ENCODE data around the gene POLR2A.

The POLR2A gene

DNA sequence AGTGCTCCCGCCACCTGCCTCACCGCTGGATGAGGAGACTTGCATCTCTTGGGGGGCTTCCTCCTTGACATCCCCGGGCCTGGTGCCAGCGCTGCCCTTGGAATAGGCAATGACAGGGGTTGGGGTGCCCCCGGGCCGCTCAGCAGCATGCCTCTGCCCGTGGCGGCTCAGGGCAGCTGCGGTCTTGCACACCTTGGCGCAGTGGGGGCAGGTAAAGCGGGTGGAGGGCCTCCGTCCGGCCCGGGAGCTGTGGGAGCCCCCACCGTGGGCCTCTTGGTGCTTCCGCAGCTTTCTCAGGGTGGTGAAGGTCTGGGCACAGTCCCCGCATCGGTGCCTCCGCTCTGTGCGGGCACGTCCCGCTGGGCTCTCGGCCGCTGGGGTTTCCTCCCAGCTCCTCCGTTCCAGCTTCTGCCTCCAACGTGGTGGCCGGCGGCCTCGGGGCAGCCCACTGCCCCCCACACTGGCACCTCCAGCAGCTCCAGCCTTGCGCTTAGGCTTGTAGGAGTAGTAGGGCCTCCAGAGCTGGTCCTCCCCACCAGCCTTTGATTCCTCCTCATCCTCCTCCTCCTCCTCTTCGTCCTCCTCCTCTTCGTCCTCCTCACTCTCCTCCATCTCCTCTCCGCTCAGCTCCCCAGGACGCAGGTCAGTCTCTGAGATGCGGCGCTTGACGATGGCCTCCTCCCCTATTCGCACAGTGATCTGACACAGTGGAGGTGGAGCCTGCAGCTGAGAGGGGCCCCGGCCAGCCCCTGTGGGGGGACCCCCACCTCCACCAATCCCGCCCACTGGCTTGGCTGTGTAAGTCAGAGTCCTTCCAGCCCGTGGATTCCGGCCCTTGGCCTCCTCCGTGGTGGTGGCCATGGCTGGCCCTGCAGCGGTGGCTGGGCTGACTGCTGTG, 21.4 kb upstream of the POLR2A start:
- H3K4me1 ChIP-seq (ENCODE audit: control insufficient read depth in 1 of 2, insufficient read depth in 2 of 2, low read length in 2 of 2), result no peaks in the 10 kb centered on the region
- peaks cover 7 to 14% of the 10 kb centered on the region in 2 donors for H3K36me3 ChIP-seq (ENCODE audit: control insufficient read depth in 1 of 2, insufficient read depth in 2 of 2, low read length in 2 of 2)
- H3K9ac ChIP-seq (ENCODE audit: low read depth in 1 of 2, low read length in 2 of 2), result no peak overlapping the region
- no peaks in the 10 kb centered on the region for H3K9me3 ChIP-seq (ENCODE audit: control insufficient read depth in 1 of 2, low read length in 2 of 2)
- H3K4me3 ChIP-seq (ENCODE audit: low read depth in 1 of 2, low read length in 2 of 2), result no peak overlapping the region
- H3K27me3 ChIP-seq (ENCODE audit: control insufficient read depth in 1 of 2, insufficient read depth in 2 of 2, low read length in 2 of 2), result no peaks in the 10 kb centered on the region
- H3K27ac ChIP-seq (ENCODE audit: low read depth, low read length), result no peak overlapping the region

DNA sequence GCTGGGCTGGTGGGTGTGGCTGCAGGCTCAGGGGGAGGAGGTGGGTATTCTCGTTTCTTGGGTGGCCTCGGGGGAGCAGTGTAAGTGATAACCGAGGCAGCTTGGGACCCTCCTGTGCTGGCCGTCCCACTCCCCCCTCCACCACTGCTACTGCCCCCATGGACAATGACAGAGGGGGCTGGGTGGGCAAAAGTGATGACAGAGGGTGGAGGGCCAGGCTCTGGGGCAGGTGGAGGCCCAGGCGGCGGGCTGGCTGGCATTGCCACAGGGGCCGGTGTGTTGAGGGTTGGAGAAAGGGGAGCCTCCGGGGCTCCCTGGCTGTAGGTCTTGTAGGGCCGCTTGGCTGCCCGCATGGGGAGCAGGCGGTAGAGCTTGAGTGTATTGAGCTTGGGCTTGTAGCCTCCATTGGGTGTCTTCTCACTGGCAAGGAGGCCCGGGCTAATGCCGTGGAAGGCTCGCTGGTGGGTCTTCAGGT, 20.8 kb upstream of the POLR2A start:
- Histone ChIP-seq H3K9ac (ENCODE audit: low read depth in 1 of 2, low read length in 2 of 2) (no peak overlapping the region), H3K36me3 (ENCODE audit: control insufficient read depth in 1 of 2, insufficient read depth in 2 of 2, low read length in 2 of 2) (peaks cover 7 to 14% of the 10 kb centered on the region in 2 donors), H3K4me1 (ENCODE audit: control insufficient read depth in 1 of 2, insufficient read depth in 2 of 2, low read length in 2 of 2) (no peaks in the 10 kb centered on the region), H3K9me3 (ENCODE audit: control insufficient read depth in 1 of 2, low read length in 2 of 2) (no peaks in the 10 kb centered on the region), H3K4me3 (ENCODE audit: low read depth in 1 of 2, low read length in 2 of 2) (no peak overlapping the region), H3K27ac (ENCODE audit: low read depth, low read length) (no peak overlapping the region), H3K27me3 (ENCODE audit: control insufficient read depth in 1 of 2, insufficient read depth in 2 of 2, low read length in 2 of 2) (no peaks in the 10 kb centered on the region)

DNA sequence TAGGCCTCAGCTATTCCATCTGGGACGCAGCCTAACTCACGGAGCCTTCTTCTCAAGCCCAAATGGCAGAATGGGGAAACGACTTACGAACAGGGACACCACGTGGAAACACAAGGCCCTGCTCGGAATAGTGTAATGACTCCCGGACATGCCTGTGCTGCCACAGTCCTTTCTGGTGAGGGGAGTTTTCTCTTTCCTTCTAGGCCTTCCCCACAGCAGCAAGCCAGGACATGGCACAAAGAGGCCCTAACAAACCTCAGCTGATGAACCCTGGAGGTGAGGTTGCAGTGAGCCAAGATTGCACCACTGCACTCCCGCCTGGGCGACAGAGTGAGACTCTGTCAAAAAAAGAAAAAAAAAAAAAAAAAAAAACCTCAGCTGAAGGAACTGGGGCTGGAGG, 20.1 kb upstream of the POLR2A start:
- no peaks in the 10 kb centered on the region for H3K27me3 ChIP-seq (ENCODE audit: control insufficient read depth in 1 of 2, insufficient read depth in 2 of 2, low read length in 2 of 2)
- peaks cover 7 to 14% of the 10 kb centered on the region in 2 donors for H3K36me3 ChIP-seq (ENCODE audit: control insufficient read depth in 1 of 2, insufficient read depth in 2 of 2, low read length in 2 of 2)
- no peaks in the 10 kb centered on the region for H3K9me3 ChIP-seq (ENCODE audit: control insufficient read depth in 1 of 2, low read length in 2 of 2)
- H3K4me3 ChIP-seq (ENCODE audit: low read depth in 1 of 2, low read length in 2 of 2), result no peak overlapping the region
- no peak overlapping the region for H3K9ac ChIP-seq (ENCODE audit: low read depth in 1 of 2, low read length in 2 of 2)
- no peak overlapping the region for H3K27ac ChIP-seq (ENCODE audit: low read depth, low read length)
- no peaks in the 10 kb centered on the region for H3K4me1 ChIP-seq (ENCODE audit: control insufficient read depth in 1 of 2, insufficient read depth in 2 of 2, low read length in 2 of 2)

DNA sequence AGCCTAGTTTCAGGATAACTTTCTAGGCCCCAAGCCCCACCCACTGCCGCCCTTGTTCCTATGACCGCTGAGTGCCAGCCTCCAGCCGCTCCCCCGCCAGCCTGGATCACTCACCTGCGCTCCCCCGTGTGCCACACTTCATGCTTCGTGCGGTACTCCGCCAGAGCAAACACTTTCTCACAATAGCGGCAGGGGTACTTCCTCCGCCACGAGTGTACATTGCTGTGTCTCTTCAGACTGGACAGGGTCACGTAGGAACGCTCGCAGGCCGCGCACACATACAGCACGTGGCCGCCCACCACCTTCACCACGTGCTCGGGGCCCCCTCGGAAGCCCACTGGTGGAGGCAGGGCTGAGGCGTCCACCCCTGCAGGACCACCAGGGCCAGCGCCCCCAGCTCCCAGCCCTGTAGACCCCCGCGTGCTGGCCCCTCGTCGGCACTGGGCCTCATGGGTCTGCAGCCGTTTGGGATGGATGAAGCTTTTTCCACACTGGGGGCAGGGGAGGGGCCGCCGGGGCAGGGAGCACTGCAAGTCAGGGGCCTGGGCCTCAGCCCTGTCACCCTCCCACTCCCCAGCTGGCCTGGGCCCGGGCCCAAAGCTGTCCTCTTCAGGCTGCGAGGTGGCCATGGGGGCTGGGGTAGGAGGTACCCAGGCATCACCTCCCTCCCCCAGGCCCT, 18.4 kb upstream of the POLR2A start:
- no peaks in the 10 kb centered on the region for H3K9me3 ChIP-seq (ENCODE audit: control insufficient read depth in 1 of 2, low read length in 2 of 2)
- H3K4me3 ChIP-seq (ENCODE audit: low read depth in 1 of 2, low read length in 2 of 2), result no peak overlapping the region
- H3K9ac ChIP-seq (ENCODE audit: low read depth in 1 of 2, low read length in 2 of 2), result no peak overlapping the region
- no peaks in the 10 kb centered on the region for H3K27me3 ChIP-seq (ENCODE audit: control insufficient read depth in 1 of 2, insufficient read depth in 2 of 2, low read length in 2 of 2)
- peaks cover 7 to 14% of the 10 kb centered on the region in 2 donors for H3K36me3 ChIP-seq (ENCODE audit: control insufficient read depth in 1 of 2, insufficient read depth in 2 of 2, low read length in 2 of 2)
- H3K27ac ChIP-seq (ENCODE audit: low read depth, low read length), result no peak overlapping the region
- peaks cover 0 to 3% of the 10 kb centered on the region in 2 donors for H3K4me1 ChIP-seq (ENCODE audit: control insufficient read depth in 1 of 2, insufficient read depth in 2 of 2, low read length in 2 of 2)

DNA sequence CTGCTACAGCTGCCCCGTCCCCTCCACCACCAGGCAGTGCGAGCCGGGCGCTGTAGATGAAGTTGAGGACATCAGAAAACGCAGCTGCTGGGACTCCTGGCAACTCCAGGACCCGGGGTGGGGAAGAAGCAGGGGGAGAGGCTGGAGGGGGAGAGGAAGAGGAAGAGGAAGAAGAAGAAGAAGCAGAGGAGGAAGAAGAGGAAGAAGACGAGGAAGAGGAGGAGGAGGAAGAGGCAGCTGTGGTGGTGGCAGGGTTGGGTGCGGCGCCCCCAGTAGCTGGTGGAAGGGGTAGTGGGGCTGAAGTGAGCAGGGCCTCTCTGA, 17.9 kb upstream of the POLR2A start:
- Histone ChIP-seq H3K4me3 (ENCODE audit: low read depth in 1 of 2, low read length in 2 of 2) (no peak overlapping the region), H3K36me3 (ENCODE audit: control insufficient read depth in 1 of 2, insufficient read depth in 2 of 2, low read length in 2 of 2) (peaks cover 6 to 14% of the 10 kb centered on the region in 2 donors), H3K4me1 (ENCODE audit: control insufficient read depth in 1 of 2, insufficient read depth in 2 of 2, low read length in 2 of 2) (peaks cover 0 to 5% of the 10 kb centered on the region in 2 donors), H3K27ac (ENCODE audit: low read depth, low read length) (no peak overlapping the region), H3K27me3 (ENCODE audit: control insufficient read depth in 1 of 2, insufficient read depth in 2 of 2, low read length in 2 of 2) (no peaks in the 10 kb centered on the region), H3K9ac (ENCODE audit: low read depth in 1 of 2, low read length in 2 of 2) (no peak overlapping the region), H3K9me3 (ENCODE audit: control insufficient read depth in 1 of 2, low read length in 2 of 2) (no peaks in the 10 kb centered on the region)

DNA sequence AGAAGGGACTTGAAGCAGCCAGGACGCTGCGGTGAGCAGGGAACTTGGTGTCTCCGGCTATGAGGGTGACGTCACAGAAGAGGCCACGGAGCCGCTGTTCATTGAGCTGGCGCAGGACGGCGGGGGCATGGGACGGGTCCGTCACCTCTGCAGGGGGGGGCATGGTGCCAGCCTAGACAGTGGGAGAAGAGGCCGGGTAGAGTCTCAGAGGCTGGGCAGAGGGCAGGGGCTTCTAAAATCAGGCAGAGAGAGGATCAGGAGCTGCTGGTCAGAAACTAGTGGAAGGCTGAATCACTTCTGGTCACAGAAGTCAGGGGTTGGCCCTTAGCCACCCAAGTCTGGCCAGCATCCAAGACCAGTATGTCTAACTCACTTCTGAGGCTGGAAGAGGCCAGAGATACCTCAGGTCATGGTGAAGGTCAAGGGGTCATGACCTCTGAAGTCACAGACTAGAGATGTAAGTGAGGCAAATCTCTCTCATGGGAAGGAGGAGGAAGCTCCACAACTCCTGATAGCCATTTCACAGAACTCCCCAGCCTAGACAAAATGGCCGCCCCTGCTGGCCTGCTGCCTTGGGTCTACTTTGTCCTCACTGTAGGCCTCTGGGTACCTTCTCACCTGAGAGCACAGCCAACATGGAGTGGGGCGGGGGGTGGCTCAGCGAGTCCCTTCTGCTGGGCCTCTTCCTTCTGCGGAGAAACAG, 17.4 kb upstream of the POLR2A start:
- H3K36me3 ChIP-seq (ENCODE audit: control insufficient read depth in 1 of 2, insufficient read depth in 2 of 2, low read length in 2 of 2), result peaks cover 5 to 14% of the 10 kb centered on the region in 2 donors
- H3K9ac ChIP-seq (ENCODE audit: low read depth in 1 of 2, low read length in 2 of 2), result no peak overlapping the region
- no peaks in the 10 kb centered on the region for H3K27me3 ChIP-seq (ENCODE audit: control insufficient read depth in 1 of 2, insufficient read depth in 2 of 2, low read length in 2 of 2)
- peaks cover 0 to 5% of the 10 kb centered on the region in 2 donors for H3K4me1 ChIP-seq (ENCODE audit: control insufficient read depth in 1 of 2, insufficient read depth in 2 of 2, low read length in 2 of 2)
- no peaks in the 10 kb centered on the region for H3K9me3 ChIP-seq (ENCODE audit: control insufficient read depth in 1 of 2, low read length in 2 of 2)
- no peak overlapping the region for H3K27ac ChIP-seq (ENCODE audit: low read depth, low read length)
- no peak overlapping the region for H3K4me3 ChIP-seq (ENCODE audit: low read depth in 1 of 2, low read length in 2 of 2)

DNA sequence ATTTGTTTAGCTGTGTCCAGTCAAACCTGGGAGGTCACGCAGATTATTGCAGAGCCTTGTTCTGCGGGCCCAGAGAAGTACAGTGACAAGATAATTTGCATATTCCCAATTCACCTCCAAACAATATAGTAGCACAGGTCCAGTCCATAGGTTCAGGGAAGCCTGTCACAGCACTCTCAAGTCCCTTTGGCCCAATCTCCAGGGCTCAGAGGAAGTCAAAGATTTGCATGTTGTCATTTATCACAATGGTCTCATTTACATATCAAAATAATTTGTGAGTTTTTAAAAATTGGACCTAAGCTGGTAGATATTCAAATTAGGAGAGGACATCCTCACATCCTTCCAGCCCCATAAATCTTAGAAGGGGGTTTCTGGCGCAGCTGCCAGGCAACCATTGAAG, 16.7 kb upstream of the POLR2A start:
- Histone ChIP-seq H3K27ac (ENCODE audit: low read depth, low read length) (no peak overlapping the region), H3K36me3 (ENCODE audit: control insufficient read depth in 1 of 2, insufficient read depth in 2 of 2, low read length in 2 of 2) (peaks cover 5 to 14% of the 10 kb centered on the region in 2 donors), H3K4me1 (ENCODE audit: control insufficient read depth in 1 of 2, insufficient read depth in 2 of 2, low read length in 2 of 2) (peaks cover 0 to 5% of the 10 kb centered on the region in 2 donors), H3K9me3 (ENCODE audit: control insufficient read depth in 1 of 2, low read length in 2 of 2) (no peaks in the 10 kb centered on the region), H3K27me3 (ENCODE audit: control insufficient read depth in 1 of 2, insufficient read depth in 2 of 2, low read length in 2 of 2) (no peaks in the 10 kb centered on the region), H3K9ac (ENCODE audit: low read depth in 1 of 2, low read length in 2 of 2) (no peak overlapping the region), H3K4me3 (ENCODE audit: low read depth in 1 of 2, low read length in 2 of 2) (no peak overlapping the region)

DNA sequence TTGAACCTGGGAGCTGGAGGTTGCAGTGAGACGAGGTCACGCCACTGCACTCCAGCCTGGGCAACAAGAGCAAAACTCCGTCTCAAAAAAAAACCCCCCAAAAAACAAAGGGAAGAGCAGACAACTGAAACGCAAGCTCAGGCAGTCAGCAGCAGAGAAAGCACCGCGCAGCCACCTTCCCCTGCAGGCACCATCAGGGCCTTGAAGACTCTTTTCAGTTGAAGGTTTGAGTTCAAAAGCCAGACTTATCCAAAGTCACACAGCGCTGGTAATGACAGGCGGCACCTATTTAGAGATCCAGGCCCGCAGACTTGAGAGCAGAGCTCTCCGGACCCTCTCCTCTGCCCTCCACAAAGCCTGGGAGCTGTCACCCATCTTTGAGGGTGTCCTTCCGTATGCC, 15.9 kb upstream of the POLR2A start:
- no peaks in the 10 kb centered on the region for H3K9me3 ChIP-seq (ENCODE audit: control insufficient read depth in 1 of 2, low read length in 2 of 2)
- no peaks in the 10 kb centered on the region for H3K27me3 ChIP-seq (ENCODE audit: control insufficient read depth in 1 of 2, insufficient read depth in 2 of 2, low read length in 2 of 2)
- no peak overlapping the region for H3K4me3 ChIP-seq (ENCODE audit: low read depth in 1 of 2, low read length in 2 of 2)
- no peak overlapping the region for H3K27ac ChIP-seq (ENCODE audit: low read depth, low read length)
- no peak overlapping the region for H3K9ac ChIP-seq (ENCODE audit: low read depth in 1 of 2, low read length in 2 of 2)
- peaks cover 0 to 5% of the 10 kb centered on the region in 2 donors for H3K4me1 ChIP-seq (ENCODE audit: control insufficient read depth in 1 of 2, insufficient read depth in 2 of 2, low read length in 2 of 2)
- peaks cover 5 to 8% of the 10 kb centered on the region in 2 donors for H3K36me3 ChIP-seq (ENCODE audit: control insufficient read depth in 1 of 2, insufficient read depth in 2 of 2, low read length in 2 of 2)

DNA sequence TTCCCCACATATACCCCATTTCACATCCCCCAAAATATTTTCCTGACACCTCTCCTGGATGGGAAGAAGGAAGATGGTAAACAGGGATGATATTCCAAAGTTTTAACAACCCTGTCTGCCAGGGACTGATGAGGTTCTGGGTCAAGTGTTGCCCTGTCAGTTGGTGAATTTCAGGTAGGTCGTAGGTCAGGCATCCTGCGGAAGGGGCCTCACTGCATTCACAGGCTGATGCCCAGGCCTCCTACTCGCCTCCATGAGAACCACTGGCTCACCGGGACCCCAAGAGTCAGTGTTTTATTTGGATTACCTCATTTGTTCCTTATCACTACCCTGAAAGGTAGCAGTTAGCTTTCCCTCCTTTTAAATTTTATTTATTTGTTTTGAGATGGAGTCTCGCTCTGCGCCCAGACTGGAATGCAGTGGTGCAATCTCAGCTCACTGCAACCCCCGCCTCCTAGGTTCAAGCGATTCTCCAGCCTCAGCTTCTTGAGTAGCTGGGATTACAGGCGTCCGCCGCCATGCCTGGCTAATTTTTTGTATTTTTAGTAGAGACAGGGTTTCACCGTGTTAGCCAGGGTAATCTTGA, 15.3 kb upstream of the POLR2A start:
- no peak overlapping the region for H3K9ac ChIP-seq (ENCODE audit: low read depth in 1 of 2, low read length in 2 of 2)
- H3K27me3 ChIP-seq (ENCODE audit: control insufficient read depth in 1 of 2, insufficient read depth in 2 of 2, low read length in 2 of 2), result no peaks in the 10 kb centered on the region
- peaks cover 0 to 5% of the 10 kb centered on the region in 2 donors for H3K4me1 ChIP-seq (ENCODE audit: control insufficient read depth in 1 of 2, insufficient read depth in 2 of 2, low read length in 2 of 2)
- H3K9me3 ChIP-seq (ENCODE audit: control insufficient read depth in 1 of 2, low read length in 2 of 2), result no peaks in the 10 kb centered on the region
- no peak overlapping the region for H3K4me3 ChIP-seq (ENCODE audit: low read depth in 1 of 2, low read length in 2 of 2)
- peaks cover 5% of the 10 kb centered on the region in 2 donors for H3K36me3 ChIP-seq (ENCODE audit: control insufficient read depth in 1 of 2, insufficient read depth in 2 of 2, low read length in 2 of 2)
- H3K27ac ChIP-seq (ENCODE audit: low read depth, low read length), result no peak overlapping the region

Measured in duodenal mucosa (tissue), 2 donors.